Breast epithelium (tissue), 3 donors: ENCODE measurements around the gene ALS2CL.

Experiments used
- POLR2A ChIP-seq: fragments of 450-650 bp; IDR thresholded peaks from one replicate; pipeline ENCODE4 v1.6.1; 2016; ENCODE audit warnings: antibody characterized with exemption, mild to moderate bottlenecking, moderate library complexity
- POLR2AphosphoS5 ChIP-seq, 3 donors: sonication (generic); formaldehyde crosslinking; IDR thresholded peaks; one replicate each; pipeline ENCODE4 v1.6.1; 2017; ENCODE audit warnings: antibody characterized with exemption in 3 of 3
- TF ChIP-seq, protein P1 (sequence below), 3 donors: fragments of 450-650 bp; IDR thresholded peaks; one replicate each; pipeline ENCODE4 v1.5.1; 2016 to 2017; ENCODE audit warnings: antibody characterized with exemption in 3 of 3, mild to moderate bottlenecking in 3 of 3, moderate library complexity in 3 of 3

DNA sequence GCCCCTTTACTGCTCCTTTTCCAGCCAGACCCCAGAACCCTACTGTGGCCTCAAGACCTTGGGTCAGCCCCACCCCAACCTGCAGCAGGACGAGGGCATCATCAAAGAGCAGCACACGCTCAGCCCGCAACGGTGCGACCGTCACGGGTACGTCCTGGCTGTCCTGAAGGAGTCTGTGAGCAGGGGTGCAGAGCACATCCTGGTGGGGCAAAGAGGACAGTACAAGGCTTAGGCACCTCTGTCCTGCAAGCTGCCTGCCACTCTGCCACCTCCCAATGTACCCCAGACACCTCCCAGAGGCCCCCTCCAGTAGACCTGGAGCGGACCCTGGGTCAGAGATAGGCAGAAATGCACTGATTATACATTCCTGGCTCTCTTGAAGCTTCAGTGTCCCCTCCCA lies 8.0 kb downstream of the ALS2CL start:
- TF ChIP-seq, protein P1, sequence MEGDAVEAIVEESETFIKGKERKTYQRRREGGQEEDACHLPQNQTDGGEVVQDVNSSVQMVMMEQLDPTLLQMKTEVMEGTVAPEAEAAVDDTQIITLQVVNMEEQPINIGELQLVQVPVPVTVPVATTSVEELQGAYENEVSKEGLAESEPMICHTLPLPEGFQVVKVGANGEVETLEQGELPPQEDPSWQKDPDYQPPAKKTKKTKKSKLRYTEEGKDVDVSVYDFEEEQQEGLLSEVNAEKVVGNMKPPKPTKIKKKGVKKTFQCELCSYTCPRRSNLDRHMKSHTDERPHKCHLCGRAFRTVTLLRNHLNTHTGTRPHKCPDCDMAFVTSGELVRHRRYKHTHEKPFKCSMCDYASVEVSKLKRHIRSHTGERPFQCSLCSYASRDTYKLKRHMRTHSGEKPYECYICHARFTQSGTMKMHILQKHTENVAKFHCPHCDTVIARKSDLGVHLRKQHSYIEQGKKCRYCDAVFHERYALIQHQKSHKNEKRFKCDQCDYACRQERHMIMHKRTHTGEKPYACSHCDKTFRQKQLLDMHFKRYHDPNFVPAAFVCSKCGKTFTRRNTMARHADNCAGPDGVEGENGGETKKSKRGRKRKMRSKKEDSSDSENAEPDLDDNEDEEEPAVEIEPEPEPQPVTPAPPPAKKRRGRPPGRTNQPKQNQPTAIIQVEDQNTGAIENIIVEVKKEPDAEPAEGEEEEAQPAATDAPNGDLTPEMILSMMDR (IDR thresholded peaks at IDR 0.05): no peak
- TF ChIP-seq POLR2AphosphoS5 (IDR thresholded peaks at IDR 0.05) (no peak), POLR2A (no peak)
